K562 (cell line): Measurements from ENCODE around the gene SKIDA1. TPM values are rescaled to one million over a fixed set of nuclear protein-coding genes. Genes with fewer than 3 reads are reported as not detected.
A peak's percentile ranks its signal among the peaks of the same experiment; 100 is the strongest.

Source experiments
- BRF1 ChIP-seq: IDR thresholded peaks from 3 replicates; pipeline ENCODE4 v1.6.1; 2011; ENCODE audit warnings: borderline replicate concordance, mild to moderate bottlenecking; ENCODE audit not compliant: insufficient read length; ENCODE audit errors: extremely low read depth
- ERF ChIP-seq: fragments of 450-650 bp; formaldehyde crosslinking; IDR thresholded peaks from 2 replicates; pipeline ENCODE4 v1.4.0; 2020; ENCODE audit warnings: mild to moderate bottlenecking, mixed read lengths
- MAZ ChIP-seq, 2 experiments: fragments of 450-650 bp in 1 of 2; sonication (generic) in 1 of 2; formaldehyde crosslinking; IDR thresholded peaks in 1 of 2; conservative IDR thresholded peaks in 1 of 2; 2 replicates each; pipeline versions ENCODE4 v1.4.0 to v1.5.0; 2020; ENCODE audit warnings: mild to moderate bottlenecking in 1 of 2, missing genetic modification reagents in 1 of 2
- MYNN ChIP-seq, 2 experiments: sonication (generic); formaldehyde crosslinking in 1 of 2; IDR thresholded peaks; 2 replicates each; pipeline versions ENCODE4 v1.5.0 to v1.6.1; 2016 to 2020; ENCODE audit warnings: antibody characterized with exemption in 1 of 2, missing genetic modification reagents in 1 of 2
- NELFE ChIP-seq: IDR thresholded peaks from 2 replicates; pipeline ENCODE4 v1.6.1; 2011; ENCODE audit warnings: mild to moderate bottlenecking; ENCODE audit not compliant: insufficient read depth, insufficient read length
- NONO ChIP-seq, 2 experiments: fragments of 200-400 bp in 1 of 2; fragments of 450-650 bp in 1 of 2; formaldehyde crosslinking in 1 of 2; IDR thresholded peaks; 2 replicates each; pipeline ENCODE4 v1.6.1; 2017; ENCODE audit warnings: low read depth in 2 of 2, mild to moderate bottlenecking in 2 of 2, moderate library complexity in 2 of 2, low read length in 1 of 2
- SP2 ChIP-seq: IDR thresholded peaks from 2 replicates; pipeline ENCODE4 v1.6.1; 2011; ENCODE audit warnings: mild to moderate bottlenecking, low read depth, low read length, moderate library complexity; ENCODE audit not compliant: poor library complexity, severe bottlenecking; ENCODE audit errors: extremely low read depth
- U2AF1 ChIP-seq: fragments of 200-400 bp; formaldehyde crosslinking; optimal IDR thresholded peaks from 2 replicates; pipeline ENCODE3; 2017; ENCODE audit warnings: mild to moderate bottlenecking, low read depth, low read length, moderate library complexity
- YY1 ChIP-seq, 3 experiments: IDR thresholded peaks; 2 replicates each; pipeline ENCODE4 v1.6.1; 2011; ENCODE audit warnings: low read length in 2 of 3, mild to moderate bottlenecking in 2 of 3, moderate library complexity in 2 of 3, borderline replicate concordance in 1 of 3, control low read depth in 1 of 3, low read depth in 1 of 3; ENCODE audit not compliant: insufficient read depth in 3 of 3, insufficient replicate concordance in 2 of 3, control insufficient read depth in 1 of 3, insufficient read length in 1 of 3; ENCODE audit errors: extremely low read depth in 1 of 3
- ZNF561 ChIP-seq: fragments of 450-650 bp; formaldehyde crosslinking; conservative IDR thresholded peaks from 2 replicates; pipeline ENCODE4 v1.4.0; 2020; ENCODE audit warnings: mild to moderate bottlenecking, moderate library complexity
- polyA plus RNA-seq, 8 experiments: library from polyadenylated mRNA; depleted of rRNA in 4 of 8; stranded (reverse) in 5 of 8; unstranded in 3 of 8; fragments of >200 nt; fragmentation: Nextera tagmentation in 2 of 8; fragmentation: Illumina TruSeq in 1 of 8; extraction: Ambion mirVana in 2 of 8; extraction: Trizol in 1 of 8; gene quantifications; 2 replicates each; pipeline versions ENCODE4 v1.2.1 to v1.2.3, GENCODE V29; 2011 to 2014; ENCODE audit warnings: inconsistent platforms in 1 of 8, missing spikeins in 1 of 8
- total RNA-seq, 7 experiments: library from RNA; depleted of rRNA in 6 of 7; stranded (reverse); fragments of >200 nt in 6 of 7; fragmentation: Illumina TruSeq in 2 of 7; extraction: Trizol in 2 of 7; gene quantifications; 2 replicates each; pipeline versions ENCODE4 v1.2.1 to v1.2.3, GENCODE V29; 2011 to 2021; ENCODE audit warnings: low replicate concordance in 1 of 7
- TF ChIP-seq, protein P1 (sequence below): IDR thresholded peaks from 2 replicates; pipeline ENCODE4 v1.6.1; 2014; ENCODE audit warnings: antibody characterized with exemption
- TF ChIP-seq, protein P2 (sequence below): fragments of 450-650 bp; formaldehyde crosslinking; IDR thresholded peaks from 2 replicates; pipeline ENCODE4 v1.4.0; 2020; ENCODE audit warnings: mild to moderate bottlenecking, mixed read lengths
- TF ChIP-seq, protein P3 (sequence below): fragments of 250-450 bp; sonication (Bioruptor Pico); IDR thresholded peaks from 2 replicates; pipeline ENCODE4 v1.4.0; 2020
- TF ChIP-seq, protein P4 (sequence below): sonication (generic); formaldehyde crosslinking; IDR thresholded peaks from 2 replicates; pipeline ENCODE4 v1.8.1; 2023; ENCODE audit warnings: missing genetic modification reagents, mild to moderate bottlenecking, borderline replicate concordance

The SKIDA1 gene
- total and polyA plus RNA-seq, 9 of the 15 experiments (the other 6 are each of a cell fraction or from before 2014, with no cell fraction given): 0.05 to 1.1 (median 0.42) TPM

DNA sequence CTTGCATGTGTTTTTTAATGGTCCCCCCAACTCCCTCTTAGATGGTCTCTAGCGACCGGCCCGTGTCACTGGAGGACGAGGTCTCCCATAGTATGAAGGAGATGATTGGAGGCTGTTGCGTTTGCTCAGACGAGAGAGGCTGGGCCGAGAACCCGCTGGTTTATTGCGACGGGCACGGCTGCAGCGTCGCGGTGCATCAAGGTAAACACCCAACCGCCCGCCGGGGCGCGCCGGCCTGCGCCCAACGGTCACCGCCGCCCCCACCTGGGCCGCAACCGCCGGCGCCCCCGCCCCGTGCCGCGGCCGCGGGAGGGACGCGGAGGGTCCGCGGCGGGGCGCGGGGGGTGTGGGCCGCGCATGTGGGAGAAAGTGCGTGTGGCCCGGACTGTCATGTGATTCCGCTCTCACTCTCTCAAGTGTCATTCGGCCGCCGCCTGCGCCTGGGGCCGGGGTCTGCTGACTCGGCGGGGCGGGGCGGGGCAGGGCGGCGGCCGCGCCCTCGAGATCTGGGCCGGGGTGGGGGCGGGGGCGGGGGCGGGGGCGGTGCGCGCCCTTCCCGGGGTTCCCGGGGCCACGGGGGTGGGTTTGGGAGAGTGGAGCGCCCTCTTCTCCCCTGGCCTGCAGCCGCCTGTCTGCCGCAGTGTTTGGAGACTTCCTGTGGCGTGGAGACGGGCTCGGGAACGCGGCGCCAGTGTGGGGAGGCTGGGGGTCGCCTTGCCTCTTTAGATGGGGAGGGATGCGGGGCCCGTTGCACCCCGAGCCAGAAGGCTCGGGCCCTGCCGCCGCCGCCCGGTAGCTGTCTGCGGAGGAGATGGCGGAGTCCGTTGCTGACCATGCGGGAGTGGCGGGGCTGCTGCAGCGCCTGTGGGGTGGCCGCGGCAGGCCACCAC, 9.4 kb upstream of the SKIDA1 start (continued):
- TF ChIP-seq NONO (IDR thresholded peaks at IDR 0.05; ENCODE audit: low read depth in 2 of 2, low read length in 1 of 2) (peak in 1 of 2 experiments; percentile 70; a peak in 1 of 4 replicates), YY1 (IDR thresholded peaks at IDR 0.05; ENCODE audit: borderline replicate concordance in 1 of 3, control insufficient read depth in 1 of 3, extremely low read depth in 1 of 3, insufficient read depth in 3 of 3, insufficient read length in 1 of 3, insufficient replicate concordance in 2 of 3, low read depth in 1 of 3, low read length in 2 of 3) (peak in 2 of 3 experiments; percentile 44 to 77), NELFE (no peak), SP2 (no peak), ERF (CRISPR knock-in tag) (peak; percentile 71; the same call in 1 of the 2 replicates), MAZ (CRISPR knock-in tag; conservative IDR thresholded peaks at IDR 0.05 in 1 of 2, IDR thresholded peaks at IDR 0.05 in 1 of 2) (peak; percentile 3 to 45; a peak in 2 of 4 replicates), BRF1 (no peak), ZNF561 (CRISPR knock-in tag) (no peak), U2AF1 (peak; percentile 37), MYNN (IDR thresholded peaks at IDR 0.05) (no peak), MYNN (CRISPR knock-in tag; IDR thresholded peaks at IDR 0.05) (no peak)
- TF ChIP-seq, protein P1, sequence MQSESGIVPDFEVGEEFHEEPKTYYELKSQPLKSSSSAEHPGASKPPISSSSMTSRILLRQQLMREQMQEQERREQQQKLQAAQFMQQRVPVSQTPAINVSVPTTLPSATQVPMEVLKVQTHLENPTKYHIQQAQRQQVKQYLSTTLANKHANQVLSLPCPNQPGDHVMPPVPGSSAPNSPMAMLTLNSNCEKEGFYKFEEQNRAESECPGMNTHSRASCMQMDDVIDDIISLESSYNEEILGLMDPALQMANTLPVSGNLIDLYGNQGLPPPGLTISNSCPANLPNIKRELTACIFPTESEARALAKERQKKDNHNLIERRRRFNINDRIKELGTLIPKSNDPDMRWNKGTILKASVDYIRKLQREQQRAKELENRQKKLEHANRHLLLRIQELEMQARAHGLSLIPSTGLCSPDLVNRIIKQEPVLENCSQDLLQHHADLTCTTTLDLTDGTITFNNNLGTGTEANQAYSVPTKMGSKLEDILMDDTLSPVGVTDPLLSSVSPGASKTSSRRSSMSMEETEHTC: peak; percentile 48; the same call in 1 of the 2 replicates
- TF ChIP-seq, protein P2, sequence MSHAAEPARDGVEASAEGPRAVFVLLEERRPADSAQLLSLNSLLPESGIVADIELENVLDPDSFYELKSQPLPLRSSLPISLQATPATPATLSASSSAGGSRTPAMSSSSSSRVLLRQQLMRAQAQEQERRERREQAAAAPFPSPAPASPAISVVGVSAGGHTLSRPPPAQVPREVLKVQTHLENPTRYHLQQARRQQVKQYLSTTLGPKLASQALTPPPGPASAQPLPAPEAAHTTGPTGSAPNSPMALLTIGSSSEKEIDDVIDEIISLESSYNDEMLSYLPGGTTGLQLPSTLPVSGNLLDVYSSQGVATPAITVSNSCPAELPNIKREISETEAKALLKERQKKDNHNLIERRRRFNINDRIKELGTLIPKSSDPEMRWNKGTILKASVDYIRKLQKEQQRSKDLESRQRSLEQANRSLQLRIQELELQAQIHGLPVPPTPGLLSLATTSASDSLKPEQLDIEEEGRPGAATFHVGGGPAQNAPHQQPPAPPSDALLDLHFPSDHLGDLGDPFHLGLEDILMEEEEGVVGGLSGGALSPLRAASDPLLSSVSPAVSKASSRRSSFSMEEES (CRISPR knock-in tag): peak; percentile 17; the same call in 1 of the 2 replicates
- TF ChIP-seq, protein P3, sequence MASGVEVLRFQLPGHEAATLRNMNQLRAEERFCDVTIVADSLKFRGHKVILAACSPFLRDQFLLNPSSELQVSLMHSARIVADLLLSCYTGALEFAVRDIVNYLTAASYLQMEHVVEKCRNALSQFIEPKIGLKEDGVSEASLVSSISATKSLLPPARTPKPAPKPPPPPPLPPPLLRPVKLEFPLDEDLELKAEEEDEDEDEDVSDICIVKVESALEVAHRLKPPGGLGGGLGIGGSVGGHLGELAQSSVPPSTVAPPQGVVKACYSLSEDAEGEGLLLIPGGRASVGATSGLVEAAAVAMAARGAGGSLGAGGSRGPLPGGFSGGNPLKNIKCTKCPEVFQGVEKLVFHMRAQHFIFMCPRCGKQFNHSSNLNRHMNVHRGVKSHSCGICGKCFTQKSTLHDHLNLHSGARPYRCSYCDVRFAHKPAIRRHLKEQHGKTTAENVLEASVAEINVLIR (CRISPR knock-in tag): no peak
- TF ChIP-seq, protein P4, sequence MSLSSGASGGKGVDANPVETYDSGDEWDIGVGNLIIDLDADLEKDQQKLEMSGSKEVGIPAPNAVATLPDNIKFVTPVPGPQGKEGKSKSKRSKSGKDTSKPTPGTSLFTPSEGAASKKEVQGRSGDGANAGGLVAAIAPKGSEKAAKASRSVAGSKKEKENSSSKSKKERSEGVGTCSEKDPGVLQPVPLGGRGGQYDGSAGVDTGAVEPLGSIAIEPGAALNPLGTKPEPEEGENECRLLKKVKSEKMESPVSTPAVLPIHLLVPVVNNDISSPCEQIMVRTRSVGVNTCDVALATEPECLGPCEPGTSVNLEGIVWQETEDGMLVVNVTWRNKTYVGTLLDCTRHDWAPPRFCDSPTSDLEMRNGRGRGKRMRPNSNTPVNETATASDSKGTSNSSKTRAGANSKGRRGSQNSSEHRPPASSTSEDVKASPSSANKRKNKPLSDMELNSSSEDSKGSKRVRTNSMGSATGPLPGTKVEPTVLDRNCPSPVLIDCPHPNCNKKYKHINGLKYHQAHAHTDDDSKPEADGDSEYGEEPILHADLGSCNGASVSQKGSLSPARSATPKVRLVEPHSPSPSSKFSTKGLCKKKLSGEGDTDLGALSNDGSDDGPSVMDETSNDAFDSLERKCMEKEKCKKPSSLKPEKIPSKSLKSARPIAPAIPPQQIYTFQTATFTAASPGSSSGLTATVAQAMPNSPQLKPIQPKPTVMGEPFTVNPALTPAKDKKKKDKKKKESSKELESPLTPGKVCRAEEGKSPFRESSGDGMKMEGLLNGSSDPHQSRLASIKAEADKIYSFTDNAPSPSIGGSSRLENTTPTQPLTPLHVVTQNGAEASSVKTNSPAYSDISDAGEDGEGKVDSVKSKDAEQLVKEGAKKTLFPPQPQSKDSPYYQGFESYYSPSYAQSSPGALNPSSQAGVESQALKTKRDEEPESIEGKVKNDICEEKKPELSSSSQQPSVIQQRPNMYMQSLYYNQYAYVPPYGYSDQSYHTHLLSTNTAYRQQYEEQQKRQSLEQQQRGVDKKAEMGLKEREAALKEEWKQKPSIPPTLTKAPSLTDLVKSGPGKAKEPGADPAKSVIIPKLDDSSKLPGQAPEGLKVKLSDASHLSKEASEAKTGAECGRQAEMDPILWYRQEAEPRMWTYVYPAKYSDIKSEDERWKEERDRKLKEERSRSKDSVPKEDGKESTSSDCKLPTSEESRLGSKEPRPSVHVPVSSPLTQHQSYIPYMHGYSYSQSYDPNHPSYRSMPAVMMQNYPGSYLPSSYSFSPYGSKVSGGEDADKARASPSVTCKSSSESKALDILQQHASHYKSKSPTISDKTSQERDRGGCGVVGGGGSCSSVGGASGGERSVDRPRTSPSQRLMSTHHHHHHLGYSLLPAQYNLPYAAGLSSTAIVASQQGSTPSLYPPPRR (CRISPR knock-in tag): no peak
